Measurements from ENCODE around the gene BCL11B.

DNA sequence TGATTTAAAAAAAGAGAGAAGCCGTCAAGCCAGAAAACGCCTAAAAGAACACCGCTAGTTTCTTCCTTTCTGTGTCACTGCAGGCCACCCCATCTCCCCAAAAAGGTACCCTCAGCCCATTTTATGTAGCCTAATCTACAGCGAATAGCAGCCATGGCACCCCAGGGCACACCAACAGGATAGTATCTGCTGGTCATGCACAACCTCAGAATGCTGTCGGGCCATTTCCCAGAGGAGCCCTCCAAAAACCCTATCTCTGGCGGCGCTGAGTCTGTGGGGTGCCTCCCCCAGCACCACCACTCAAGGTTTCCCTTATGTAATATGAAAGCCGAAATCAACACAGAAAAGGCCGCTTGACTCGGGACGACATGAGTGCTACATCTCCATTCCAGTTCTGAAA, 98.9 kb downstream of the BCL11B start:
- TF ChIP-seq CTCF (IDR thresholded peaks at IDR 0.05; ENCODE audit: insufficient read depth, low read length, poor library complexity, severe bottlenecking) (no peak), EZH2phosphoT487 (conservative IDR thresholded peaks at IDR 0.05; ENCODE audit: low read length) (no peak)

All from SU-DHL-6 (cell line).